Nephron progenitor cell (in vitro differentiated cells): ENCODE results near the gene EPHA6.

ENCODE experiments used
- DNase-seq: peaks from one replicate; pipeline ENCODE4 v3.0.0; 2021
- H3K27ac Mint-ChIP-seq: 2 replicates; pipeline ENCODE4 v1.8.0; 2021; ENCODE audit warnings: mild to moderate bottlenecking, moderate library complexity, mixed read lengths
- H3K27me3 Mint-ChIP-seq: 2 replicates; pipeline ENCODE4 v1.8.0; 2021; ENCODE audit warnings: mild to moderate bottlenecking, low read depth, mixed read lengths; ENCODE audit not compliant: poor library complexity
- H3K36me3 Mint-ChIP-seq: 2 replicates; pipeline ENCODE4 v1.8.0; 2021; ENCODE audit warnings: low read depth, mixed read lengths
- H3K4me1 Mint-ChIP-seq: 2 replicates; pipeline ENCODE4 v1.8.0; 2021; ENCODE audit warnings: mixed read lengths
- H3K4me3 Mint-ChIP-seq: 2 replicates; pipeline ENCODE4 v1.8.0; 2021; ENCODE audit warnings: mild to moderate bottlenecking, moderate library complexity, mixed read lengths
- H3K9me3 Mint-ChIP-seq: 2 replicates; pipeline ENCODE4 v1.8.0; 2021; ENCODE audit warnings: mild to moderate bottlenecking, moderate library complexity, mixed read lengths
- CTCF ChIP-seq: fragments of 200-600 bp; sonication (generic); IDR thresholded peaks from 2 replicates; pipeline ENCODE4 v1.5.0; 2021; ENCODE audit warnings: antibody characterized with exemption

EPHA6 gene

DNA sequence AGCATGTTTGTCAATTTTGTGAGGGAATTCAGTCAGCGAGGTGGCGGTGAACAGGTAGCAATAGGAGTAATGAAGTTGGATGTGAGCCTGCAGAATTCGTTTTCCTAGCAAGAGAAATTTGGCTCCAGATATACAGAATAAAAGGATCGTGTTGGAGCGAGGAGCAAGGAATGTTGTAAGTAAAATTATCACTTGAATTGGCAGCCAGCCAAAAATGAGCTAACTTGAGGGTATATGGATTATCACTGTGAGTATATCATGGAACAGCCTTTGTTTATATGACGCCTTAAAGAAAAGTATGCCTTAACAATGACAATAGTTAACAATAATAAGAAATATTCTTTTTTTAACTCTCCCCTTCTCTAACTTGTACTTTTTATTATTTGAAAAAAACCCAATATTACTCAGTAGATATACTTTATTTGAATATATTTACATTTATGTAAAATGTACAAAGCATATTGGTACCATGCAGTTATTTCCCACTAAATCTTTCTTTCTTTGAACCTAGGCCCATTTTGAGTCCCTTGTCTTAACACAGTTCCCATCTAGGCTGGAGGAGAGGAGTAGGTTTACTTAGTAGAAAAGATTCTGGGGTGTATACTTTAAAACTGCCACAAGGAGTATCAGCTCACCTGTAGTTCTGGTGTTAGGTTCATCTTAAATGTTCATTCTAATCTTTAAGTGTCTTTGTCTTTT lies 29.3 kb downstream of the EPHA6 start:
- Mint-ChIP-seq H3K36me3 (no peaks in the 10 kb centered on the region), H3K27me3 (peaks cover 2% of the 10 kb centered on the region), H3K4me1 (no peaks in the 10 kb centered on the region), H3K27ac (no peak overlapping the region), H3K9me3 (no peaks in the 10 kb centered on the region), H3K4me3 (no peak overlapping the region)
- TF ChIP-seq CTCF, result no peak
- no peak for DNase-seq

GRCh38 chr3:96844204-96844514 lies 29.8 kb downstream of the EPHA6 start:
- Mint-ChIP-seq H3K9me3 (no peaks in the 10 kb centered on the region), H3K27ac (no peak overlapping the region), H3K27me3 (peaks cover 2% of the 10 kb centered on the region), H3K36me3 (no peaks in the 10 kb centered on the region), H3K4me1 (no peaks in the 10 kb centered on the region), H3K4me3 (no peak overlapping the region)
- DNase-seq, result no peak
- TF ChIP-seq CTCF, result no peak

DNA sequence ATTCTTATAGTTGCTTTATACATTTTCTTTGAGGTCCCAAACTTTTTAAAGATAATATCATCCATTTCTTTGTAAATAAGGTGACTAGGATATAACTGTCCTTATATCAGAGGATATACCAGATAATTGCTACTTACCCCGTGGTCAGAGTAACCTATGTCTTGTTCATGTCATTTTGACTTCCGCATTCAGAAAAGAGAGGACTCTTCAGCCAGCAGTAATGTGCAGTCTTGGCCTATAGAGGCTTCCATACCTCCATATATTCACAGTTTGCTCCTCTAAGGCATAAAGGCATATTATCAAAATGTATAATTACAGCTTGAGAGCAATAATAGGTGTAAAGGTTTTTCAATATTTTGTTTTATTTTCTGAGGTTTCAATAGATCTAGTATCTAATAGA lies 38.5 kb downstream of the EPHA6 start:
- Mint-ChIP-seq H3K9me3 (no peaks in the 10 kb centered on the region), H3K4me3 (no peak overlapping the region), H3K4me1 (no peaks in the 10 kb centered on the region), H3K27me3 (no peaks in the 10 kb centered on the region), H3K36me3 (no peaks in the 10 kb centered on the region), H3K27ac (no peak overlapping the region)
- DNase-seq, result no peak
- no peak for TF ChIP-seq CTCF

DNA sequence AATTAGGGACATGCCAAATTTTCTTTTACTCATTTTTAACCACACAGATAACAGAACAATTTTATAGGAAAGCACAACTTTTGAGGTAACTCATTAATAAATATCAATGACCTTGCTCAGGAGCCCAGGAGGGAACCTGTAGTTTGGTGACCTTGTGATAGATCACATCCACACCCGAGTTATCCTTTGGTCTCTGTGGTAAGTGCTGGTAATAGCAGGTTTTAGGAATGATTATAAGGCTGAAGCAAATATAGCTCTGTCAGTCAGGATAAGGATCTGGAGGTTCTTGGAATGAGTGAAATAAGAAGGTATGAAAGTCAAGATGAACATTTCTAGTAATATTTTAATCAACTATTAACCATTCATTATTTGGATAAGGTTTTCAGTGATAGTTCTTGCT lies 46.5 kb downstream of the EPHA6 start:
- H3K36me3 Mint-ChIP-seq, result no peaks in the 10 kb centered on the region

DNA sequence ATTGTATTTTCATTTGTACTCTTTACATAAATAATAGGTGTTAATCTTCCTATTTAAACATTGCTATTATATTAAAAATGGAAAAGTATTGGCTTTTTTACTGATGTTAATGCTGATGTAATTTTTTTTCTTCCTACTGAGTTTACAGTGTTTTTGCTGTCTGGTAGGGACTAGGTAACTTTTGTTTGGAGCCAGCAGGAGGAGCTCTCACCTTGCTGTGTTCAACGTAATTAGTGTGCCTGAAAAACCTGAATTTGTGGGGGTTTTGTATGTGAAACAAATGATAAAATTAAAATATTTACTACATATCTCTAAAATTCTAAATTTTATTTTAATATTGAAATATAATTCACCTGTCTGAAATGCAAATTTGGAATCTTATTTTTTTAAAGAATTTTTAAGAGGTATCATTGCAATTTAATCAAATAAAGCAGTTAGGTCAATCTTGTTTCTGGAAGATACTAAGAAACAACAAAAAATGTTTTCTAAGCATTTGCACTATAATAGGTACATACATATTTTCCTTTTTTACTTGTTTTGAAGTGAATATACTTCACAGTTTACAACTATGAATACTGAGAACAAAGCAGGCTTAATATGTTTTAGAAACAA lies 48.8 kb downstream of the EPHA6 start:
- Mint-ChIP-seq H3K4me3 (no peak overlapping the region), H3K27me3 (peaks cover 5% of the 10 kb centered on the region), H3K9me3 (no peaks in the 10 kb centered on the region), H3K27ac (no peak overlapping the region), H3K36me3 (no peaks in the 10 kb centered on the region), H3K4me1 (no peaks in the 10 kb centered on the region)
- TF ChIP-seq CTCF, result peak; percentile 82
- peak; percentile 47 for DNase-seq

More for the DNA sequence above, 46.5 kb downstream of the EPHA6 start:
- H3K9me3 Mint-ChIP-seq, result no peaks in the 10 kb centered on the region
- no peak for DNase-seq
- TF ChIP-seq CTCF, result no peak
- no peak overlapping the region for H3K4me3 Mint-ChIP-seq
- H3K27ac Mint-ChIP-seq, result no peak overlapping the region
- H3K4me1 Mint-ChIP-seq, result no peaks in the 10 kb centered on the region
- peaks cover 5% of the 10 kb centered on the region for H3K27me3 Mint-ChIP-seq

- no peaks in the 10 kb centered on the region for H3K9me3 Mint-ChIP-seq
- no peaks in the 10 kb centered on the region for H3K4me1 Mint-ChIP-seq
- no peaks in the 10 kb centered on the region for H3K36me3 Mint-ChIP-seq
- no peak for DNase-seq
- H3K27ac Mint-ChIP-seq, result no peak overlapping the region
- no peaks in the 10 kb centered on the region for H3K27me3 Mint-ChIP-seq
- H3K4me3 Mint-ChIP-seq, result no peak overlapping the region
- no peak for TF ChIP-seq CTCF
Measured at GRCh38 chr3:96865605-96866004, 51.2 kb downstream of the EPHA6 start.
